Activated naive CD8-positive, alpha-beta T cell treated with anti-CD3 and anti-CD28 coated beads for 36 hours (primary cell): ENCODE data around the gene PALM2AKAP2. TPM values are rescaled to one million over a fixed set of nuclear protein-coding genes. Genes with fewer than 3 reads are reported as not detected.

ENCODE experiments used
- DNase-seq: peaks from one replicate; pipeline ENCODE4 v3.0.0; 2021
- H3K27ac Mint-ChIP-seq: one replicate; pipeline ENCODE4 v1.8.0; 2022; ENCODE audit warnings: mild to moderate bottlenecking, moderate library complexity, mixed read lengths
- H3K27me3 Mint-ChIP-seq: one replicate; pipeline ENCODE4 v1.8.0; 2022; ENCODE audit warnings: mild to moderate bottlenecking, mixed read lengths
- H3K36me3 Mint-ChIP-seq: one replicate; pipeline ENCODE4 v1.8.0; 2021; ENCODE audit warnings: mild to moderate bottlenecking, mixed read lengths
- H3K4me1 Mint-ChIP-seq: one replicate; pipeline ENCODE4 v1.8.0; 2021; ENCODE audit warnings: mixed read lengths
- H3K4me3 Mint-ChIP-seq: one replicate; pipeline ENCODE4 v1.8.0; 2022; ENCODE audit warnings: mild to moderate bottlenecking, moderate library complexity, mixed read lengths
- H3K9me3 Mint-ChIP-seq: one replicate; pipeline ENCODE4 v1.8.0; 2022; ENCODE audit warnings: mixed read lengths
- total RNA-seq, 2 experiments: library from RNA; stranded (reverse); gene quantifications; one replicate each; pipeline ENCODE4 v1.2.3, GENCODE V29; 2021

The PALM2AKAP2 gene
- total RNA-seq: not detected

GRCh38 chr9:109779711-109780452 lies at the start of gene PALM2AKAP2:
Gene PALM2AKAP2 (plus strand): TSS chr9:109780198. CDS start chr9:109780489, 291 bp downstream.
- H3K36me3 Mint-ChIP-seq: no peaks in the 10 kb centered on the region
- peaks cover 1% of the 10 kb centered on the region for H3K9me3 Mint-ChIP-seq
- H3K4me1 Mint-ChIP-seq: no peaks in the 10 kb centered on the region
- DNase-seq: peak; percentile 3
- H3K27ac Mint-ChIP-seq: no peak within 1 kb of the TSS
- no peak within 1 kb of the TSS for H3K4me3 Mint-ChIP-seq
- H3K27me3 Mint-ChIP-seq: peaks cover 34% of the 10 kb centered on the region

- no peaks in the 10 kb centered on the region for H3K4me1 Mint-ChIP-seq
- H3K36me3 Mint-ChIP-seq: no peaks in the 10 kb centered on the region
- peaks cover 1% of the 10 kb centered on the region for H3K9me3 Mint-ChIP-seq
- H3K4me3 Mint-ChIP-seq: no peak overlapping the region
- no peaks in the 10 kb centered on the region for H3K27me3 Mint-ChIP-seq
- no peak overlapping the region for H3K27ac Mint-ChIP-seq
- DNase-seq: no peak
These were observed 49.8 kb upstream of the PALM2AKAP2 start for GRCh38 chr9:109730228-109730627.

GRCh38 chr9:109733690-109734089 lies 46.3 kb upstream of the PALM2AKAP2 start:
- Mint-ChIP-seq H3K4me1 (no peaks in the 10 kb centered on the region), H3K9me3 (peaks cover 3% of the 10 kb centered on the region), H3K36me3 (no peaks in the 10 kb centered on the region), H3K27ac (no peak overlapping the region), H3K27me3 (no peaks in the 10 kb centered on the region), H3K4me3 (no peak overlapping the region)
- DNase-seq: no peak

GRCh38 chr9:109734814-109735213 lies 45.2 kb upstream of the PALM2AKAP2 start:
- no peak for DNase-seq
- H3K27me3 Mint-ChIP-seq: no peaks in the 10 kb centered on the region
- H3K27ac Mint-ChIP-seq: no peak overlapping the region
- H3K4me3 Mint-ChIP-seq: no peak overlapping the region
- H3K36me3 Mint-ChIP-seq: no peaks in the 10 kb centered on the region
- peaks cover 3% of the 10 kb centered on the region for H3K9me3 Mint-ChIP-seq
- no peaks in the 10 kb centered on the region for H3K4me1 Mint-ChIP-seq

- Mint-ChIP-seq H3K4me3 (no peak overlapping the region), H3K27me3 (no peaks in the 10 kb centered on the region), H3K9me3 (peaks cover 3% of the 10 kb centered on the region), H3K36me3 (no peaks in the 10 kb centered on the region), H3K4me1 (no peaks in the 10 kb centered on the region), H3K27ac (no peak overlapping the region)
- DNase-seq: no peak
These were observed 44.2 kb upstream of the PALM2AKAP2 start for GRCh38 chr9:109735801-109736200.

GRCh38 chr9:109737295-109737694 lies 42.7 kb upstream of the PALM2AKAP2 start:
- no peak overlapping the region for H3K27ac Mint-ChIP-seq

GRCh38 chr9:109739760-109740159 lies 40.2 kb upstream of the PALM2AKAP2 start:
- Mint-ChIP-seq H3K36me3 (no peaks in the 10 kb centered on the region), H3K4me3 (no peak overlapping the region), H3K27ac (no peak overlapping the region), H3K4me1 (no peaks in the 10 kb centered on the region), H3K9me3 (peaks cover 3% of the 10 kb centered on the region), H3K27me3 (peaks cover 3% of the 10 kb centered on the region)
- no peak for DNase-seq

More at GRCh38 chr9:109737295-109737694, 42.7 kb upstream of the PALM2AKAP2 start:
- Mint-ChIP-seq H3K4me1 (no peaks in the 10 kb centered on the region), H3K36me3 (no peaks in the 10 kb centered on the region), H3K9me3 (peaks cover 3% of the 10 kb centered on the region), H3K27me3 (peaks cover 3% of the 10 kb centered on the region), H3K4me3 (no peak overlapping the region)
- no peak for DNase-seq

- H3K27me3 Mint-ChIP-seq: peaks cover 3% of the 10 kb centered on the region
- H3K36me3 Mint-ChIP-seq: no peaks in the 10 kb centered on the region
- peaks cover 2% of the 10 kb centered on the region for H3K9me3 Mint-ChIP-seq
- no peak overlapping the region for H3K4me3 Mint-ChIP-seq
- H3K27ac Mint-ChIP-seq: no peak overlapping the region
- DNase-seq: no peak
- H3K4me1 Mint-ChIP-seq: no peaks in the 10 kb centered on the region
These were observed 37.1 kb upstream of the PALM2AKAP2 start for GRCh38 chr9:109742776-109743348.

GRCh38 chr9:109743696-109744095 lies 36.3 kb upstream of the PALM2AKAP2 start:
- peaks cover 2% of the 10 kb centered on the region for H3K9me3 Mint-ChIP-seq
- DNase-seq: no peak
- H3K27me3 Mint-ChIP-seq: peaks cover 3% of the 10 kb centered on the region
- H3K4me3 Mint-ChIP-seq: no peak overlapping the region
- H3K4me1 Mint-ChIP-seq: no peaks in the 10 kb centered on the region
- no peak overlapping the region for H3K27ac Mint-ChIP-seq
- no peaks in the 10 kb centered on the region for H3K36me3 Mint-ChIP-seq

GRCh38 chr9:109745335-109746283 lies 34.4 kb upstream of the PALM2AKAP2 start:
- H3K4me3 Mint-ChIP-seq: no peak overlapping the region
- peaks cover 3% of the 10 kb centered on the region for H3K27me3 Mint-ChIP-seq
- H3K36me3 Mint-ChIP-seq: no peaks in the 10 kb centered on the region
- no peak for DNase-seq
- no peak overlapping the region for H3K27ac Mint-ChIP-seq
- no peaks in the 10 kb centered on the region for H3K4me1 Mint-ChIP-seq
- peaks cover 2% of the 10 kb centered on the region for H3K9me3 Mint-ChIP-seq

GRCh38 chr9:109751253-109751652 lies 28.7 kb upstream of the PALM2AKAP2 start:
- Mint-ChIP-seq H3K4me3 (no peak overlapping the region), H3K27me3 (peaks cover 9% of the 10 kb centered on the region), H3K9me3 (no peaks in the 10 kb centered on the region), H3K27ac (no peak overlapping the region), H3K4me1 (no peaks in the 10 kb centered on the region), H3K36me3 (no peaks in the 10 kb centered on the region)
- no peak for DNase-seq

GRCh38 chr9:109753308-109753707 lies 26.7 kb upstream of the PALM2AKAP2 start:
- H3K4me1 Mint-ChIP-seq: no peaks in the 10 kb centered on the region
- H3K36me3 Mint-ChIP-seq: no peaks in the 10 kb centered on the region
- no peak for DNase-seq
- H3K9me3 Mint-ChIP-seq: no peaks in the 10 kb centered on the region
- H3K27ac Mint-ChIP-seq: no peak overlapping the region
- H3K27me3 Mint-ChIP-seq: peaks cover 13% of the 10 kb centered on the region
- H3K4me3 Mint-ChIP-seq: no peak overlapping the region

GRCh38 chr9:109755040-109755439 lies 25.0 kb upstream of the PALM2AKAP2 start:
- Mint-ChIP-seq H3K36me3 (no peaks in the 10 kb centered on the region), H3K9me3 (peaks cover 2% of the 10 kb centered on the region), H3K4me3 (no peak overlapping the region), H3K27ac (no peak overlapping the region), H3K27me3 (peaks cover 13% of the 10 kb centered on the region), H3K4me1 (no peaks in the 10 kb centered on the region)
- DNase-seq: no peak

- Mint-ChIP-seq H3K36me3 (no peaks in the 10 kb centered on the region), H3K27me3 (peaks cover 10% of the 10 kb centered on the region), H3K4me1 (no peaks in the 10 kb centered on the region), H3K4me3 (no peak overlapping the region), H3K27ac (no peak overlapping the region), H3K9me3 (peaks cover 2% of the 10 kb centered on the region)
- no peak for DNase-seq
These were observed 20.4 kb upstream of the PALM2AKAP2 start for GRCh38 chr9:109759589-109759988.

- Mint-ChIP-seq H3K36me3 (no peaks in the 10 kb centered on the region), H3K4me3 (no peak overlapping the region), H3K27me3 (peaks cover 7% of the 10 kb centered on the region), H3K4me1 (no peaks in the 10 kb centered on the region), H3K27ac (no peak overlapping the region), H3K9me3 (no peaks in the 10 kb centered on the region)
- no peak for DNase-seq
These were observed 14.7 kb upstream of the PALM2AKAP2 start for GRCh38 chr9:109765278-109765677.
